OCI-LY3 (cell line): Measurements from ENCODE around the gene ARHGAP22.

ENCODE experiments used
- CTCF ChIP-seq: fragments of 200-600, 300-600 bp; sonication (generic); IDR thresholded peaks from 2 replicates; pipeline ENCODE4 v1.5.1; 2014; ENCODE audit warnings: antibody characterized with exemption, low read length, low read depth
- EZH2phosphoT487 ChIP-seq: fragments of 200-600 bp; shearing (Covaris generic); IDR thresholded peaks from 2 replicates; pipeline ENCODE4 v1.6.1; 2018; ENCODE audit warnings: antibody characterized with exemption, mixed run types, low read depth

- no peak for TF ChIP-seq CTCF
- TF ChIP-seq EZH2phosphoT487: no peak
Observed at GRCh38 chr10:48633381-48634197, 28.7 kb upstream of the ARHGAP22 start.
